Measurements from ENCODE around the gene ACAP3.

ACAP3 gene

DNA sequence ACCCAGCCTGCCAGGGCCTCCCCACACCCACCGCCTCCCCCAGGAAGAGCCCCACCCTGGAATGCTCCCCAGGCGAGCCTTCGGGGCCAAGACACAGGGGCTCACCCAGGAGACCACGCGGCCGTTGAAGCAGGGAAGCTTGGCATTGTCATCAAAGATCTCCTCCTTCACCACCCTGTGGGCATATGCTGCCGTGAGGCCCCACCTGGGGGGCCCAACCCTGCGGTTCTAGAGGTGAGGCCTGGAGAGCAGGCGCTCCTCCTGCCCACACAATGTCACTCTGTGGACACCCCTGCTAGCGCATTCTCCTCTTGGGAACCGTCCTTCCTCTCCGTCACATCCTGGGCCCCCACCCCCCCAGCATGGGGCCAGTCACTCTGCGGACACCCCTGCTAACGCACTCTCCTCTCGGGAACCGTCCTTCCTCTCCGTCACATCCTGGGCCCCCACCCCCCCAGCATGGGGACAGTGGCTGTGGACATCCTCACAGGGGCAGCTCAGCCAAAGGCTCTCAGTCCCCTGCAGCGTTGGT, 34.9 kb upstream of the ACAP3 start:
- TF ChIP-seq ARNTL (CRISPR knock-in tag; IDR thresholded peaks at IDR 0.05; ENCODE audit: borderline replicate concordance, low read depth) (no peak), TOX (CRISPR knock-in tag; IDR thresholded peaks at IDR 0.05; ENCODE audit: borderline replicate concordance) (no peak), BACH2 (CRISPR knock-in tag; IDR thresholded peaks at IDR 0.05; ENCODE audit: borderline replicate concordance) (no peak), GLIS3 (CRISPR knock-in tag; IDR thresholded peaks at IDR 0.05) (no peak)
- no peak for ATAC-seq

DNA sequence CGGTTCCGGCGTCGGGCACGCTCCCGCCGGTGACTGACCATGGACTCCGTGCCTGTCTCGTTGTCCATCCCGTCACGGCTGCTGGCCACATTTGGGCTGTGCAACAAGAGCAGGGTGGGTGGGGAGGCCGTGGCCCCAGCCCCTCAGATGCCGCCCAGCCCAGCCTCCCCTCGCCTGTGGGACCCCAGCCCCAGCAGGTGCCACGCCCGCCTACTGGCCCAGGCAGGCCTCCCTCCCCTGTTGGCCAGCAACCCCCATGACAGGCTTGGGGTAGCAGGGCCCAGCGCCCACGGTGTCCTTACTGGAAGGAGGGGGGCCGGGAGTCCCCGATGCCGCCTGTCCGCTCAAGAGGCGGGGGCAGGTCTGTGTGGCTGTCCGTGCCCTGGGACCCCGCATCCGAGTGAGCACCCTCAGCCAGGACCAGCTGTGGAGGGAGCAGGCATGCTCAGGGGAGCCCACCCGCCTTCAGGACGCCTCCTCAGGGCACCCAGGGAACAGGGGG, 34.4 kb upstream of the ACAP3 start:
- no peak for ATAC-seq
- TF ChIP-seq ZNF8 (CRISPR knock-in tag; IDR thresholded peaks at IDR 0.05), result no peak
- no peak for TF ChIP-seq ZFP30 (CRISPR knock-in tag; IDR thresholded peaks at IDR 0.05)
- no peak for TF ChIP-seq CSDC2 (CRISPR knock-in tag; IDR thresholded peaks at IDR 0.05)
- TF ChIP-seq, protein P1, sequence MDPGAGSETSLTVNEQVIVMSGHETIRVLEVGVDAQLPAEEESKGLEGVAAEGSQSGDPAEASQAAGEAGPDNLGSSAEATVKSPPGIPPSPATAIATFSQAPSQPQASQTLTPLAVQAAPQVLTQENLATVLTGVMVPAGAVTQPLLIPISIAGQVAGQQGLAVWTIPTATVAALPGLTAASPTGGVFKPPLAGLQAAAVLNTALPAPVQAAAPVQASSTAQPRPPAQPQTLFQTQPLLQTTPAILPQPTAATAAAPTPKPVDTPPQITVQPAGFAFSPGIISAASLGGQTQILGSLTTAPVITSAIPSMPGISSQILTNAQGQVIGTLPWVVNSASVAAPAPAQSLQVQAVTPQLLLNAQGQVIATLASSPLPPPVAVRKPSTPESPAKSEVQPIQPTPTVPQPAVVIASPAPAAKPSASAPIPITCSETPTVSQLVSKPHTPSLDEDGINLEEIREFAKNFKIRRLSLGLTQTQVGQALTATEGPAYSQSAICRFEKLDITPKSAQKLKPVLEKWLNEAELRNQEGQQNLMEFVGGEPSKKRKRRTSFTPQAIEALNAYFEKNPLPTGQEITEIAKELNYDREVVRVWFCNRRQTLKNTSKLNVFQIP (CRISPR knock-in tag; IDR thresholded peaks at IDR 0.05; ENCODE audit: borderline replicate concordance, low read depth), result no peak
- no peak for TF ChIP-seq TOX (CRISPR knock-in tag; IDR thresholded peaks at IDR 0.05; ENCODE audit: borderline replicate concordance)
- no peak for TF ChIP-seq RARB (CRISPR knock-in tag; IDR thresholded peaks at IDR 0.05)
- TF ChIP-seq, protein P2, sequence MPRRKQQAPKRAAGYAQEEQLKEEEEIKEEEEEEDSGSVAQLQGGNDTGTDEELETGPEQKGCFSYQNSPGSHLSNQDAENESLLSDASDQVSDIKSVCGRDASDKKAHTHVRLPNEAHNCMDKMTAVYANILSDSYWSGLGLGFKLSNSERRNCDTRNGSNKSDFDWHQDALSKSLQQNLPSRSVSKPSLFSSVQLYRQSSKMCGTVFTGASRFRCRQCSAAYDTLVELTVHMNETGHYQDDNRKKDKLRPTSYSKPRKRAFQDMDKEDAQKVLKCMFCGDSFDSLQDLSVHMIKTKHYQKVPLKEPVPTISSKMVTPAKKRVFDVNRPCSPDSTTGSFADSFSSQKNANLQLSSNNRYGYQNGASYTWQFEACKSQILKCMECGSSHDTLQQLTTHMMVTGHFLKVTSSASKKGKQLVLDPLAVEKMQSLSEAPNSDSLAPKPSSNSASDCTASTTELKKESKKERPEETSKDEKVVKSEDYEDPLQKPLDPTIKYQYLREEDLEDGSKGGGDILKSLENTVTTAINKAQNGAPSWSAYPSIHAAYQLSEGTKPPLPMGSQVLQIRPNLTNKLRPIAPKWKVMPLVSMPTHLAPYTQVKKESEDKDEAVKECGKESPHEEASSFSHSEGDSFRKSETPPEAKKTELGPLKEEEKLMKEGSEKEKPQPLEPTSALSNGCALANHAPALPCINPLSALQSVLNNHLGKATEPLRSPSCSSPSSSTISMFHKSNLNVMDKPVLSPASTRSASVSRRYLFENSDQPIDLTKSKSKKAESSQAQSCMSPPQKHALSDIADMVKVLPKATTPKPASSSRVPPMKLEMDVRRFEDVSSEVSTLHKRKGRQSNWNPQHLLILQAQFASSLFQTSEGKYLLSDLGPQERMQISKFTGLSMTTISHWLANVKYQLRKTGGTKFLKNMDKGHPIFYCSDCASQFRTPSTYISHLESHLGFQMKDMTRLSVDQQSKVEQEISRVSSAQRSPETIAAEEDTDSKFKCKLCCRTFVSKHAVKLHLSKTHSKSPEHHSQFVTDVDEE (CRISPR knock-in tag; IDR thresholded peaks at IDR 0.05), result no peak
- no peak for TF ChIP-seq ZFP3 (CRISPR knock-in tag; IDR thresholded peaks at IDR 0.05)
- TF ChIP-seq, protein P3, sequence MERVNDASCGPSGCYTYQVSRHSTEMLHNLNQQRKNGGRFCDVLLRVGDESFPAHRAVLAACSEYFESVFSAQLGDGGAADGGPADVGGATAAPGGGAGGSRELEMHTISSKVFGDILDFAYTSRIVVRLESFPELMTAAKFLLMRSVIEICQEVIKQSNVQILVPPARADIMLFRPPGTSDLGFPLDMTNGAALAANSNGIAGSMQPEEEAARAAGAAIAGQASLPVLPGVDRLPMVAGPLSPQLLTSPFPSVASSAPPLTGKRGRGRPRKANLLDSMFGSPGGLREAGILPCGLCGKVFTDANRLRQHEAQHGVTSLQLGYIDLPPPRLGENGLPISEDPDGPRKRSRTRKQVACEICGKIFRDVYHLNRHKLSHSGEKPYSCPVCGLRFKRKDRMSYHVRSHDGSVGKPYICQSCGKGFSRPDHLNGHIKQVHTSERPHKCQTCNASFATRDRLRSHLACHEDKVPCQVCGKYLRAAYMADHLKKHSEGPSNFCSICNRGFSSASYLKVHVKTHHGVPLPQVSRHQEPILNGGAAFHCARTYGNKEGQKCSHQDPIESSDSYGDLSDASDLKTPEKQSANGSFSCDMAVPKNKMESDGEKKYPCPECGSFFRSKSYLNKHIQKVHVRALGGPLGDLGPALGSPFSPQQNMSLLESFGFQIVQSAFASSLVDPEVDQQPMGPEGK (CRISPR knock-in tag; IDR thresholded peaks at IDR 0.05; ENCODE audit: borderline replicate concordance), result no peak
- TF ChIP-seq TCF4 (CRISPR knock-in tag; IDR thresholded peaks at IDR 0.05; ENCODE audit: borderline replicate concordance), result no peak
- no peak for TF ChIP-seq BACH2 (CRISPR knock-in tag; IDR thresholded peaks at IDR 0.05; ENCODE audit: borderline replicate concordance)
- TF ChIP-seq ZNF70 (CRISPR knock-in tag; IDR thresholded peaks at IDR 0.05), result no peak

DNA sequence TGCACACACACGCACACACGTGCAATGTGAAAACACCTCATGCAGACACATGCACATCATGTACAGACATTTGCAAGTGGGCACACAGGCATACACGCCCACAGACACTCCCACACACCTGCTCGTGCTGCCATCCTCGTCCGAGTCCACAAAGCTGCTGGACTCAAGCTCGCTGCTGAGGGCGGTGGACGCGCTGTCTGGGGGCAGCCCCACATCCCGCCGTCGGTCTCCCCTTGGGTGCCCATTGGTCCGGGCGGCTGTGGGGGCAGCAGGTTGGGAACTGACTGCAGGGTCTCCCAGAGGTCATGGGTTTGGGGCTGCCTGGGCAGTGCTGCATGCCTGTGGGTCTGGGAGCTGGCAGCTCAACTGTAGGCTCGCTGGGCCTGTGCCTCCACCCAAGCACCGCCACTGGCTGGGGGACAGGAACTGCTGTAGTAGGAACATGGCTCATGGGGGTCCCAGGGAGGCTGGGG, 33.9 kb upstream of the ACAP3 start:
- TF ChIP-seq ARNTL (CRISPR knock-in tag; IDR thresholded peaks at IDR 0.05; ENCODE audit: borderline replicate concordance, low read depth), result no peak
- no peak for TF ChIP-seq SNAI2 (CRISPR knock-in tag; IDR thresholded peaks at IDR 0.05)
- TF ChIP-seq, protein P3 (CRISPR knock-in tag; IDR thresholded peaks at IDR 0.05; ENCODE audit: borderline replicate concordance), result no peak
- TF ChIP-seq TCF4 (CRISPR knock-in tag; IDR thresholded peaks at IDR 0.05; ENCODE audit: borderline replicate concordance), result no peak
- TF ChIP-seq, protein P4, sequence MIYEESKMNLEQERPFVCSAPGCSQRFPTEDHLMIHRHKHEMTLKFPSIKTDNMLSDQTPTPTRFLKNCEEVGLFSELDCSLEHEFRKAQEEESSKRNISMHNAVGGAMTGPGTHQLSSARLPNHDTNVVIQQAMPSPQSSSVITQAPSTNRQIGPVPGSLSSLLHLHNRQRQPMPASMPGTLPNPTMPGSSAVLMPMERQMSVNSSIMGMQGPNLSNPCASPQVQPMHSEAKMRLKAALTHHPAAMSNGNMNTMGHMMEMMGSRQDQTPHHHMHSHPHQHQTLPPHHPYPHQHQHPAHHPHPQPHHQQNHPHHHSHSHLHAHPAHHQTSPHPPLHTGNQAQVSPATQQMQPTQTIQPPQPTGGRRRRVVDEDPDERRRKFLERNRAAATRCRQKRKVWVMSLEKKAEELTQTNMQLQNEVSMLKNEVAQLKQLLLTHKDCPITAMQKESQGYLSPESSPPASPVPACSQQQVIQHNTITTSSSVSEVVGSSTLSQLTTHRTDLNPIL (CRISPR knock-in tag; IDR thresholded peaks at IDR 0.05; ENCODE audit: low read depth), result no peak
- no peak for TF ChIP-seq ESRRG (CRISPR knock-in tag; IDR thresholded peaks at IDR 0.05)
- TF ChIP-seq ZFP3 (CRISPR knock-in tag; IDR thresholded peaks at IDR 0.05), result no peak
- TF ChIP-seq, protein P1 (CRISPR knock-in tag; IDR thresholded peaks at IDR 0.05; ENCODE audit: borderline replicate concordance, low read depth), result no peak
- TF ChIP-seq ZNF70 (CRISPR knock-in tag; IDR thresholded peaks at IDR 0.05), result no peak
- TF ChIP-seq PPARA (CRISPR knock-in tag; IDR thresholded peaks at IDR 0.05; ENCODE audit: borderline replicate concordance), result no peak
- no peak for TF ChIP-seq RARB (CRISPR knock-in tag; IDR thresholded peaks at IDR 0.05)
- TF ChIP-seq, protein P5, sequence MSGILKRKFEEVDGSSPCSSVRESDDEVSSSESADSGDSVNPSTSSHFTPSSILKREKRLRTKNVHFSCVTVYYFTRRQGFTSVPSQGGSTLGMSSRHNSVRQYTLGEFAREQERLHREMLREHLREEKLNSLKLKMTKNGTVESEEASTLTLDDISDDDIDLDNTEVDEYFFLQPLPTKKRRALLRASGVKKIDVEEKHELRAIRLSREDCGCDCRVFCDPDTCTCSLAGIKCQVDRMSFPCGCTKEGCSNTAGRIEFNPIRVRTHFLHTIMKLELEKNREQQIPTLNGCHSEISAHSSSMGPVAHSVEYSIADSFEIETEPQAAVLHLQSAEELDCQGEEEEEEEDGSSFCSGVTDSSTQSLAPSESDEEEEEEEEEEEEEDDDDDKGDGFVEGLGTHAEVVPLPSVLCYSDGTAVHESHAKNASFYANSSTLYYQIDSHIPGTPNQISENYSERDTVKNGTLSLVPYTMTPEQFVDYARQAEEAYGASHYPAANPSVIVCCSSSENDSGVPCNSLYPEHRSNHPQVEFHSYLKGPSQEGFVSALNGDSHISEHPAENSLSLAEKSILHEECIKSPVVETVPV (CRISPR knock-in tag; IDR thresholded peaks at IDR 0.05), result no peak
- no peak for TF ChIP-seq ZC3H10 (CRISPR knock-in tag; IDR thresholded peaks at IDR 0.05)
- no peak for TF ChIP-seq OSR1 (CRISPR knock-in tag; IDR thresholded peaks at IDR 0.05)
- ATAC-seq, result no peak
